ENCODE measurements around the gene TEX13A.
"Not testable (repeated sequence)": the region's sequence is repeated elsewhere in the genome, so short reads cannot be mapped to it uniquely, and the experiment has no call there.

GRCh38 chrX:105237407-105237806 lies 16.9 kb upstream of the TEX13A start:
- not testable (repeated sequence) for TF ChIP-seq CTCF (IDR thresholded peaks at IDR 0.05; ENCODE audit: insufficient read depth, low read depth, low read length); EZH2 (IDR thresholded peaks at IDR 0.05; ENCODE audit: insufficient read depth, low read length)
